H1 (cell line): ENCODE measurements around the gene PTPRE. TPM values are rescaled to one million over a fixed set of nuclear protein-coding genes. Genes with fewer than 3 reads are reported as not detected.
A peak's percentile ranks its signal among the peaks of the same experiment; 100 is the strongest.

Experiments
- CTCF ChIA-PET: fragments of 300-600 bp; sonication (Branson Sonifier 250); formaldehyde crosslinking; loops from one replicate; lab custom pipeline; 2021; ENCODE audit not compliant: partially characterized antibody; lab: Charles Lee
- POLR2A ChIA-PET: fragments of 300-600 bp; sonication (Branson Sonifier 250); formaldehyde crosslinking; loops from one replicate; lab custom pipeline; 2021; ENCODE audit warnings: inconsistent platforms; ENCODE audit not compliant: partially characterized antibody; lab: Charles Lee
- DNase-seq, 2 experiments: peaks; one replicate each; pipeline versions ENCODE4 v3.0.0 to v3.0.0-alpha.2; 2010 to 2022; ENCODE audit warnings: low spot score in 2 of 2, low read depth in 1 of 2, mixed read lengths in 1 of 2
- FAIRE-seq: peaks from 2 replicates; lab custom pipeline; 2011; peaks lifted over from hg19 to GRCh38; lab: Jason Lieb, UNC
- H2AFZ ChIP-seq: 2 replicates; pipeline ENCODE4 v1.8.1; 2012; ENCODE audit warnings: low read length, inconsistent platforms
- H2AK5ac ChIP-seq: 2 replicates; pipeline ENCODE4 v1.6.1; 2013; ENCODE audit warnings: low read depth, low read length
- H2BK120ac ChIP-seq: replicated peaks from 2 replicates; pipeline ENCODE3; 2013; ENCODE audit warnings: low read depth, low read length, inconsistent platforms
- H2BK12ac ChIP-seq: 2 replicates; pipeline ENCODE4 v1.6.1; 2013; ENCODE audit warnings: low read depth, low read length
- H2BK15ac ChIP-seq: 2 replicates; pipeline ENCODE4 v1.6.1; 2013; ENCODE audit warnings: low read length
- H2BK20ac ChIP-seq: 2 replicates; pipeline ENCODE4 v1.6.1; 2013; ENCODE audit warnings: low read length
- H2BK5ac ChIP-seq: 2 replicates; pipeline ENCODE4 v1.6.1; 2013; ENCODE audit warnings: low read depth, low read length
- H3K14ac ChIP-seq: 2 replicates; pipeline ENCODE4 v1.6.1; 2013; ENCODE audit warnings: inconsistent platforms; ENCODE audit not compliant: insufficient read length
- H3K18ac ChIP-seq: 2 replicates; pipeline ENCODE4 v1.6.1; 2013; ENCODE audit warnings: low read length; ENCODE audit errors: extremely low read depth
- H3K23ac ChIP-seq: 2 replicates; pipeline ENCODE4 v1.6.1; 2013; ENCODE audit warnings: inconsistent platforms; ENCODE audit not compliant: insufficient read length
- H3K23me2 ChIP-seq: 2 replicates; pipeline ENCODE4 v1.6.1; 2013; ENCODE audit warnings: low read depth, low read length
- H3K27ac ChIP-seq: 2 replicates; pipeline ENCODE4 v1.6.1; 2011; ENCODE audit warnings: low read depth, low read length, inconsistent platforms
- H3K27me3 ChIP-seq, 4 experiments: replicated peaks in 1 of 4; 1 replicate in 1 of 4; 2 replicates in 3 of 4; pipeline versions ENCODE4 v1.6.1 to v1.8.1; 2011 to 2013; ENCODE audit warnings: low read length in 3 of 4, mild to moderate bottlenecking in 3 of 4, inconsistent platforms in 2 of 4, mixed read lengths in 2 of 4, moderate library complexity in 1 of 4; ENCODE audit not compliant: control insufficient read depth in 3 of 4, insufficient read depth in 3 of 4; ENCODE audit errors: extremely low read depth in 1 of 4
- H3K36me3 ChIP-seq, 4 experiments: 2 replicates each; pipeline versions ENCODE4 v1.6.1 to v1.8.1; 2011 to 2013; ENCODE audit warnings: mild to moderate bottlenecking in 4 of 4, low read length in 3 of 4, moderate library complexity in 2 of 4, control low read depth in 1 of 4, inconsistent platforms in 1 of 4; ENCODE audit not compliant: insufficient read depth in 4 of 4, control insufficient read depth in 2 of 4
- H3K4ac ChIP-seq: replicated peaks from 2 replicates; pipeline ENCODE3; 2013; ENCODE audit warnings: low read length, low read depth, mixed read lengths, inconsistent platforms; ENCODE audit not compliant: insufficient read length
- H3K4me1 ChIP-seq, 4 experiments: replicated peaks in 1 of 4; 1 replicate in 1 of 4; 2 replicates in 3 of 4; pipeline versions ENCODE4 v1.6.1 to v1.8.1; 2011 to 2013; ENCODE audit warnings: low read length in 3 of 4, inconsistent platforms in 2 of 4, mixed read lengths in 1 of 4; ENCODE audit not compliant: insufficient read depth in 4 of 4, control insufficient read depth in 3 of 4
- H3K4me2 ChIP-seq, 2 experiments: 2 replicates each; pipeline versions ENCODE4 v1.6.1 to v1.8.1; 2011 to 2013; ENCODE audit warnings: low read depth in 2 of 2, low read length in 2 of 2, control low read depth in 1 of 2, inconsistent platforms in 1 of 2, mild to moderate bottlenecking in 1 of 2; ENCODE audit not compliant: insufficient read depth in 1 of 2
- H3K4me3 ChIP-seq, 4 experiments: fragments of 200-600, 300-600 bp in 1 of 4; sonication (generic), shearing (Covaris generic), sonication (Bioruptor Twin) in 1 of 4; 2 replicates each; pipeline versions ENCODE4 v1.5.1 to v1.8.1; 2011 to 2016; ENCODE audit warnings: low read length in 4 of 4, low read depth in 3 of 4, control low read depth in 2 of 4, inconsistent platforms in 2 of 4, mild to moderate bottlenecking in 2 of 4, mixed read lengths in 1 of 4, moderate library complexity in 1 of 4; ENCODE audit not compliant: insufficient read depth in 2 of 4; ENCODE audit errors: extremely low read depth in 1 of 4
- H3K56ac ChIP-seq: replicated peaks from 2 replicates; pipeline ENCODE3; 2013; ENCODE audit warnings: low read depth, mild to moderate bottlenecking, mixed read lengths, low read length, inconsistent platforms; ENCODE audit not compliant: insufficient read length
- H3K79me1 ChIP-seq: 2 replicates; pipeline ENCODE4 v1.6.1; 2013; ENCODE audit warnings: low read depth, low read length, control low read depth
- H3K79me2 ChIP-seq, 2 experiments: 2 replicates each; pipeline versions ENCODE4 v1.6.1 to v1.8.1; 2012 to 2013; ENCODE audit warnings: low read length in 2 of 2, mild to moderate bottlenecking in 2 of 2, inconsistent platforms in 1 of 2; ENCODE audit not compliant: insufficient read depth in 2 of 2, control insufficient read depth in 1 of 2
- H3K9ac ChIP-seq, 4 experiments: replicated peaks in 1 of 4; 1 replicate in 1 of 4; 2 replicates in 3 of 4; pipeline versions ENCODE4 v1.6.1 to v1.8.1; 2011 to 2013; ENCODE audit warnings: low read depth in 3 of 4, low read length in 3 of 4, control low read depth in 2 of 4, mild to moderate bottlenecking in 2 of 4, moderate library complexity in 2 of 4, inconsistent platforms in 1 of 4; ENCODE audit errors: extremely low read depth in 1 of 4
- H3K9me3 ChIP-seq, 2 experiments: 2 replicates each; pipeline versions ENCODE4 v1.6.1 to v1.8.1; 2012 to 2013; ENCODE audit warnings: mild to moderate bottlenecking in 2 of 2, moderate library complexity in 2 of 2, control low read depth in 1 of 2, inconsistent platforms in 1 of 2, low read depth in 1 of 2, low read length in 1 of 2, mixed read lengths in 1 of 2; ENCODE audit not compliant: insufficient read depth in 2 of 2
- H4K20me1 ChIP-seq, 2 experiments: replicated peaks in 1 of 2; 2 replicates each; pipeline versions ENCODE3 to v1.8.1; 2011 to 2013; ENCODE audit warnings: inconsistent platforms in 2 of 2, low read length in 2 of 2, mild to moderate bottlenecking in 1 of 2; ENCODE audit not compliant: insufficient read depth in 2 of 2, control insufficient read depth in 1 of 2
- H4K5ac ChIP-seq: 2 replicates; pipeline ENCODE4 v1.6.1; 2013; ENCODE audit warnings: low read length, low read depth, mixed read lengths, inconsistent platforms; ENCODE audit not compliant: insufficient read length
- H4K8ac ChIP-seq: 2 replicates; pipeline ENCODE4 v1.8.0; 2013; ENCODE audit warnings: mild to moderate bottlenecking, moderate library complexity, low read length, inconsistent platforms; ENCODE audit not compliant: insufficient read depth; ENCODE audit errors: extremely low read depth
- H4K91ac ChIP-seq: replicated peaks from 2 replicates; pipeline ENCODE3; 2013; ENCODE audit warnings: low read length, mixed read lengths, inconsistent platforms; ENCODE audit not compliant: insufficient read length
- PHF8 ChIP-seq: fragments of 200-600 bp; sonication (generic); conservative IDR thresholded peaks from 2 replicates; pipeline ENCODE4 v1.7.1; 2012; ENCODE audit warnings: low read depth, mild to moderate bottlenecking, inconsistent platforms, low read length, moderate library complexity
- RAD21 ChIP-seq, 2 experiments: IDR thresholded peaks in 1 of 2; conservative IDR thresholded peaks in 1 of 2; 2 replicates each; pipeline ENCODE4 v1.6.1; 2011; ENCODE audit warnings: low read depth in 2 of 2, low read length in 2 of 2, improper control_type of control experiment in 1 of 2, inconsistent platforms in 1 of 2, mild to moderate bottlenecking in 1 of 2, moderate library complexity in 1 of 2
- WGBS, 2 experiments: shearing (Covaris generic) in 1 of 2; methylation state at CpG; one replicate each; pipeline versions ENCODE4 v1.1.6 to v1.1.7; 2013 to 2015; ENCODE audit warnings: low lambda C conversion rate in 2 of 2, mixed read lengths in 2 of 2, inconsistent platforms in 1 of 2, low coverage in 1 of 2, missing lambda C conversion rate in 1 of 2; ENCODE audit not compliant: insufficient replicate concordance in 2 of 2, insufficient coverage in 1 of 2, insufficient read length in 1 of 2; ENCODE audit errors: extremely low coverage in 1 of 2, missing lambda C conversion rate in 1 of 2; 5-methylcytosine and 5-hydroxymethylcytosine counted together
- polyA plus RNA-seq, 7 experiments: library from polyadenylated mRNA; depleted of rRNA in 3 of 7; stranded (reverse) in 5 of 7; unstranded in 2 of 7; fragments of >200 nt in 5 of 7; fragments of 200-250 nt in 2 of 7; gene quantifications; 1 replicate in 5 of 7; 2 replicates in 1 of 7; 4 replicates in 1 of 7; pipeline versions ENCODE4 v1.2.1 to v1.2.3, GENCODE V29; 2011 to 2013; ENCODE audit warnings: missing spikeins in 2 of 7, mixed read lengths in 2 of 7
- total RNA-seq: library from RNA; stranded (reverse); fragmentation: NEBNext Ultra II Directional; extraction: Animal tissue kit (Norgen Biotek cat#: 25700); gene quantifications from 2 replicates; pipeline ENCODE4 v1.2.1, GENCODE V29; 2021
- TF ChIP-seq, protein P1 (sequence below), 3 experiments: IDR thresholded peaks; 1 replicate in 2 of 3; 2 replicates in 1 of 3; pipeline versions ENCODE4 v1.5.1 to v1.6.1; 2011; ENCODE audit warnings: low read length in 3 of 3, mild to moderate bottlenecking in 3 of 3, inconsistent platforms in 2 of 3, low read depth in 1 of 3, moderate library complexity in 1 of 3; ENCODE audit not compliant: insufficient read depth in 1 of 3; ENCODE audit errors: control extremely low read depth in 1 of 3

The PTPRE gene
- total and polyA plus RNA-seq, 2 of the 8 experiments (the other 6 are each of a cell fraction or from before 2014, with no cell fraction given) = 0.33 to 0.54 TPM

DNA sequence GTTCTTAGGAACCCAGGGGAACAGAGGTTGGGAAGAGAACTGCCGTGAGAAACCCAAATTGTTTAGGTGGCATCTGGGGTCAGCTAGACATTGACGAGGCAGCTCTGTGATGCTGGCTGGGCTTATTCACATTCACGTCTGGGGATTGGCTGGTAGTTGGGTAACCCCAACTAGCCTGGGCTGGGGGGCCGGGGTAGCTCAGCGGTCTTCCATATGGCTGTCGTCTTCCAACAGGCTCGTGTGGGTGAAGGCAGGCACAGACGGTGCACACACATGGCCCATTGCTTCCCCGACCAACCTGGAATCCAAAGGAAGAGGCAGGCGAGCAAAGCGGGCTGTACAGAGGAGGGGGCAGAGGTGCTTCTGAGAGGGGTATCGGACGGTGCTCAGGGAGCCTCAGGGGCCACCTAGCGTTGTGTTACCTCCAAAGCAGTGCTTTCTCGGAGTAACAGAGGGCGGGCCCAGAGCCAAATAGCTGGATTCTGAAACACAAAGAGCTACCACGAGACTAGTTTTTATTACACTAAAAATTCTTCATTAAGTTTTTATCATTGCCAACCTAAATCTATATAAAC, 184.8 kb downstream of the PTPRE start:
- Histone ChIP-seq H3K79me1 (no peaks in the 10 kb centered on the region), H3K9me3 (no peaks in the 10 kb centered on the region), H2BK12ac (no peak overlapping the region), H3K4me1 (peaks cover 0 to 3% (median under 1%) of the 10 kb centered on the region in 4 experiments; a peak in 3 of 7 replicates), H2BK20ac (no peak overlapping the region), H3K27ac (no peak overlapping the region), H3K79me2 (no peaks in the 10 kb centered on the region), H3K27me3 (no peaks in the 10 kb centered on the region), H4K20me1 (no peaks in the 10 kb centered on the region), H3K18ac (no peak overlapping the region), H2BK5ac (no peak overlapping the region), H3K4ac (no peak overlapping the region), H3K4me2 (no peak overlapping the region), H4K91ac (no peak overlapping the region), H3K9ac (no peak overlapping the region), H4K8ac (no peak overlapping the region), H3K14ac (no peak overlapping the region), H2AK5ac (no peak overlapping the region), H3K4me3 (no peak overlapping the region), H3K23me2 (no peaks in the 10 kb centered on the region), H2BK120ac (no peak overlapping the region), H2AFZ (no peak overlapping the region), H3K56ac (no peak overlapping the region), H3K23ac (no peak overlapping the region), H2BK15ac (no peak overlapping the region; the same call in 1 of the 2 replicates), H4K5ac (no peak overlapping the region), H3K36me3 (no peaks in the 10 kb centered on the region; a peak in 2 of 8 replicates)
- CTCF ChIA-PET = interaction anchor here (0.6 to 2.4 kb wide), 28 partner anchors 10 to 1907 kb away, joined by 3 to 26 read pairs (median 3); no protein-coding TSS in a partner anchor
- TF ChIP-seq PHF8 = no peak
- TF ChIP-seq, protein P1, sequence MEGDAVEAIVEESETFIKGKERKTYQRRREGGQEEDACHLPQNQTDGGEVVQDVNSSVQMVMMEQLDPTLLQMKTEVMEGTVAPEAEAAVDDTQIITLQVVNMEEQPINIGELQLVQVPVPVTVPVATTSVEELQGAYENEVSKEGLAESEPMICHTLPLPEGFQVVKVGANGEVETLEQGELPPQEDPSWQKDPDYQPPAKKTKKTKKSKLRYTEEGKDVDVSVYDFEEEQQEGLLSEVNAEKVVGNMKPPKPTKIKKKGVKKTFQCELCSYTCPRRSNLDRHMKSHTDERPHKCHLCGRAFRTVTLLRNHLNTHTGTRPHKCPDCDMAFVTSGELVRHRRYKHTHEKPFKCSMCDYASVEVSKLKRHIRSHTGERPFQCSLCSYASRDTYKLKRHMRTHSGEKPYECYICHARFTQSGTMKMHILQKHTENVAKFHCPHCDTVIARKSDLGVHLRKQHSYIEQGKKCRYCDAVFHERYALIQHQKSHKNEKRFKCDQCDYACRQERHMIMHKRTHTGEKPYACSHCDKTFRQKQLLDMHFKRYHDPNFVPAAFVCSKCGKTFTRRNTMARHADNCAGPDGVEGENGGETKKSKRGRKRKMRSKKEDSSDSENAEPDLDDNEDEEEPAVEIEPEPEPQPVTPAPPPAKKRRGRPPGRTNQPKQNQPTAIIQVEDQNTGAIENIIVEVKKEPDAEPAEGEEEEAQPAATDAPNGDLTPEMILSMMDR (IDR thresholded peaks at IDR 0.05; ENCODE audit: control extremely low read depth in 1 of 3, insufficient read depth in 1 of 3, low read depth in 1 of 3, low read length in 3 of 3) = peak; percentile 49 to 63 (median 58)
- peak; percentile 36 to 53 for TF ChIP-seq RAD21 (IDR thresholded peaks at IDR 0.05 in 1 of 2, conservative IDR thresholded peaks at IDR 0.05 in 1 of 2; ENCODE audit: low read depth in 2 of 2, low read length in 2 of 2)
- WGBS, 2 experiments = 63% methylated on average over 17 of the region's 17 CpGs; no CpG with 5 or more reads in 1 of the 2 experiments
- POLR2A ChIA-PET = interaction anchor here (0.8 to 1.1 kb wide), 3 partner anchors 12 to 94 kb away, joined by 3 read pairs; no protein-coding TSS in a partner anchor
- peak; percentile 17 to 65 for DNase-seq
- FAIRE-seq = peak; percentile 13
